ENCODE measurements around the gene EDAR. TPM values are rescaled to one million over a fixed set of nuclear protein-coding genes. Genes with fewer than 3 reads are reported as not detected.

EDAR gene
- total RNA-seq, 4 donors from 2014 or later: 0.72 to 7.1 (median 4.2) TPM

- intact Hi-C loops (cut with DNase I; ENCODE audit: low total_unique reads): no loop called here
- WGBS, 2 donors: 69 to 76% methylated on average over 9 of the region's 9 CpGs
Measured at GRCh38 chr2:108909275-108909823, 79.7 kb downstream of the EDAR start.

GRCh38 chr2:108908713-108909070, 80.3 kb downstream of the EDAR start:
- intact Hi-C loops (cut with DNase I; ENCODE audit: low total_unique reads): no loop called here
- 81 to 92% methylated on average over 1 of the region's 1 CpG for WGBS, 2 donors
- no peak overlapping the region for H3K4me3 ChIP-seq (ENCODE audit: low read depth, poor library complexity, severe bottlenecking)
- DNase-seq (ENCODE audit: low spot score in 2 of 2): no peak
- TF ChIP-seq POLR2A (IDR thresholded peaks at IDR 0.05) (no peak), CTCF (IDR thresholded peaks at IDR 0.05) (no peak)

More at GRCh38 chr2:108909275-108909823, 79.7 kb downstream of the EDAR start:
- no peak overlapping the region for H3K4me3 ChIP-seq (ENCODE audit: low read depth, poor library complexity, severe bottlenecking)
- no peak for TF ChIP-seq CTCF (IDR thresholded peaks at IDR 0.05)
- TF ChIP-seq POLR2A (IDR thresholded peaks at IDR 0.05): no peak
- DNase-seq (ENCODE audit: low spot score in 2 of 2): peak in 1 of 2 donors; percentile 77

- intact Hi-C loops (cut with DNase I; ENCODE audit: low total_unique reads): no loop called here
- peak in 1 of 2 donors; percentile 78 for DNase-seq (ENCODE audit: low spot score in 2 of 2)
- no peak overlapping the region for H3K4me3 ChIP-seq (ENCODE audit: low read depth, poor library complexity, severe bottlenecking)
- 79 to 81% methylated on average over 21 to 24 of the region's 24 CpGs for WGBS, 2 donors
- TF ChIP-seq CTCF (IDR thresholded peaks at IDR 0.05) (no peak), POLR2A (IDR thresholded peaks at IDR 0.05) (no peak)
Measured at GRCh38 chr2:108907822-108908712, 81.0 kb downstream of the EDAR start.

- no peak for DNase-seq (ENCODE audit: low spot score in 2 of 2)
- TF ChIP-seq POLR2A (IDR thresholded peaks at IDR 0.05) (no peak), CTCF (IDR thresholded peaks at IDR 0.05) (no peak)
- no peak overlapping the region for H3K4me3 ChIP-seq (ENCODE audit: low read depth, poor library complexity, severe bottlenecking)
- WGBS, 2 donors: 73% methylated on average over 12 of the region's 15 CpGs
- intact Hi-C loops (cut with DNase I; ENCODE audit: low total_unique reads): no loop called here
Measured at GRCh38 chr2:108906403-108907077, 82.5 kb downstream of the EDAR start.

- no peak for DNase-seq (ENCODE audit: low spot score in 2 of 2)
- 71 to 82% methylated on average over 8 to 13 of the region's 13 CpGs for WGBS, 2 donors
- H3K4me3 ChIP-seq (ENCODE audit: low read depth, poor library complexity, severe bottlenecking): no peak overlapping the region
- intact Hi-C loops (cut with DNase I; ENCODE audit: low total_unique reads): no loop called here
- no peak for TF ChIP-seq CTCF (IDR thresholded peaks at IDR 0.05)
- TF ChIP-seq POLR2A (IDR thresholded peaks at IDR 0.05): no peak
Measured at GRCh38 chr2:108905906-108906305, 83.1 kb downstream of the EDAR start.
